Measurements from ENCODE around the gene SLC39A1. TPM values are rescaled to one million over a fixed set of nuclear protein-coding genes. Genes with fewer than 3 reads are reported as not detected.
A peak's percentile ranks its signal among the peaks of the same experiment; 100 is the strongest.

The SLC39A1 gene
- polyA plus RNA-seq, 2 of the 4 experiments (the other 2 are of a cell fraction): 80.6 to 108 TPM

DNA sequence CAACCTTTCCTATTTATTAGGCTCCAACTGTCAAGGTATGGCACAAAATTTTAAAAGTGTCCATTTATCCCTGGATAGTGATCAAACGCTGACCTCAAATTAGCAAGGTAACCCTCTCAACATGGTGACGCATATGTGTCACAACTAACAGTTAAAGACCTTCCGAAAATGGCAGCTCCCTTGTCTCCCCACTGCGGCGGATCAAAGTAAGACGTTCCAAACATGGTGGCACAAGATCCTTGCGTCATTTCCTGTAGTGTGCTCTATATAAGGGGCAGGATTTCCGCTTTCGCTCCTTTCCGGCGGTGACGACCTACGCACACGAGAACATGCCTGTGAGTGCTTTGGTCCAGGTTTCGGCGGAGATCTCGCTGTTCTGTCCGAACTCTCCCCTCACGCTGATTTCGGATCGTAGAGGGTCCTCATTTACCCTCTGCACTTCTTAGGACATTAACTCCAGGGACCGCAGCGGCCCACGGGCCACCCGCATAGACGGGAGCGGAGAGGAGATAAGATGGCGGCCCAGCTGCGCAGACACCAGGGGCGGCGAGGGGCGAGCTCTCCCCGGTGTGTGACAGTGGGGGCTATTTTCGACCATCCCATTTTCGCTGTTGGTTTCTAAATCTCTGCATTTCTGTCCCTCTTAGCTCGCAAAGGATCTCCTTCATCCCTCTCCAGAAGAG is 27.3 kb upstream of the SLC39A1 start, which contains the start of gene RPS27 (continued):
- TF ChIP-seq, protein P1, sequence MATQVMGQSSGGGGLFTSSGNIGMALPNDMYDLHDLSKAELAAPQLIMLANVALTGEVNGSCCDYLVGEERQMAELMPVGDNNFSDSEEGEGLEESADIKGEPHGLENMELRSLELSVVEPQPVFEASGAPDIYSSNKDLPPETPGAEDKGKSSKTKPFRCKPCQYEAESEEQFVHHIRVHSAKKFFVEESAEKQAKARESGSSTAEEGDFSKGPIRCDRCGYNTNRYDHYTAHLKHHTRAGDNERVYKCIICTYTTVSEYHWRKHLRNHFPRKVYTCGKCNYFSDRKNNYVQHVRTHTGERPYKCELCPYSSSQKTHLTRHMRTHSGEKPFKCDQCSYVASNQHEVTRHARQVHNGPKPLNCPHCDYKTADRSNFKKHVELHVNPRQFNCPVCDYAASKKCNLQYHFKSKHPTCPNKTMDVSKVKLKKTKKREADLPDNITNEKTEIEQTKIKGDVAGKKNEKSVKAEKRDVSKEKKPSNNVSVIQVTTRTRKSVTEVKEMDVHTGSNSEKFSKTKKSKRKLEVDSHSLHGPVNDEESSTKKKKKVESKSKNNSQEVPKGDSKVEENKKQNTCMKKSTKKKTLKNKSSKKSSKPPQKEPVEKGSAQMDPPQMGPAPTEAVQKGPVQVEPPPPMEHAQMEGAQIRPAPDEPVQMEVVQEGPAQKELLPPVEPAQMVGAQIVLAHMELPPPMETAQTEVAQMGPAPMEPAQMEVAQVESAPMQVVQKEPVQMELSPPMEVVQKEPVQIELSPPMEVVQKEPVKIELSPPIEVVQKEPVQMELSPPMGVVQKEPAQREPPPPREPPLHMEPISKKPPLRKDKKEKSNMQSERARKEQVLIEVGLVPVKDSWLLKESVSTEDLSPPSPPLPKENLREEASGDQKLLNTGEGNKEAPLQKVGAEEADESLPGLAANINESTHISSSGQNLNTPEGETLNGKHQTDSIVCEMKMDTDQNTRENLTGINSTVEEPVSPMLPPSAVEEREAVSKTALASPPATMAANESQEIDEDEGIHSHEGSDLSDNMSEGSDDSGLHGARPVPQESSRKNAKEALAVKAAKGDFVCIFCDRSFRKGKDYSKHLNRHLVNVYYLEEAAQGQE (IDR thresholded peaks at IDR 0.05): peak; percentile 58
- TF ChIP-seq HOXB5 (CRISPR knock-in tag; IDR thresholded peaks at IDR 0.05) (0 out of 2 replicates have a peak, but pooled peaks have one; percentile 46), HOXA7 (CRISPR knock-in tag; IDR thresholded peaks at IDR 0.05) (0 out of 2 replicates have a peak, but pooled peaks have one; percentile 14), CBX2 (IDR thresholded peaks at IDR 0.05; ENCODE audit: borderline replicate concordance, low read depth) (no peak), FOXS1 (CRISPR knock-in tag; IDR thresholded peaks at IDR 0.05) (no peak), PHF8 (IDR thresholded peaks at IDR 0.05; ENCODE audit: borderline replicate concordance, low read depth) (peak; percentile 99), RAD21 (conservative IDR thresholded peaks at IDR 0.05 in 1 of 2, IDR thresholded peaks at IDR 0.05 in 1 of 2) (no peak), FOSL2 (IDR thresholded peaks at IDR 0.05) (no peak), FOSL2 (CRISPR knock-in tag; IDR thresholded peaks at IDR 0.05) (peak; percentile 69)
- TF ChIP-seq, protein P2, sequence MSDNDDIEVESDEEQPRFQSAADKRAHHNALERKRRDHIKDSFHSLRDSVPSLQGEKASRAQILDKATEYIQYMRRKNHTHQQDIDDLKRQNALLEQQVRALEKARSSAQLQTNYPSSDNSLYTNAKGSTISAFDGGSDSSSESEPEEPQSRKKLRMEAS (IDR thresholded peaks at IDR 0.05): peak; percentile 92

- Histone ChIP-seq H3K4me3 (no peak overlapping the region), H3K4me2 (no peak overlapping the region), H3K27ac (peak overlapping the region in 1 of 2 experiments; percentile 88; a peak in 2 of 6 replicates), H3K9me3 (no peaks in the 10 kb centered on the region), H3K4me1 (peaks cover 19% of the 10 kb centered on the region)
- no peak for TF ChIP-seq RARB (CRISPR knock-in tag; IDR thresholded peaks at IDR 0.05)
- no peak for TF ChIP-seq FOXS1 (CRISPR knock-in tag; IDR thresholded peaks at IDR 0.05)
- no peak for TF ChIP-seq BCL3 (IDR thresholded peaks at IDR 0.05)
- no peak for TF ChIP-seq RAD21 (conservative IDR thresholded peaks at IDR 0.05 in 1 of 2, IDR thresholded peaks at IDR 0.05 in 1 of 2)
- TF ChIP-seq HOXB5 (CRISPR knock-in tag; IDR thresholded peaks at IDR 0.05): no peak
- TF ChIP-seq SREBF2 (IDR thresholded peaks at IDR 0.05): no peak
- TF ChIP-seq ESRRA (IDR thresholded peaks at IDR 0.05; ENCODE audit: borderline replicate concordance, low read length): no peak
- no peak for TF ChIP-seq CHD4 (IDR thresholded peaks at IDR 0.05; ENCODE audit: borderline replicate concordance)
- TF ChIP-seq CEBPB (IDR thresholded peaks at IDR 0.05): no peak
- TF ChIP-seq MAFK (IDR thresholded peaks at IDR 0.05; ENCODE audit: partially characterized antibody): no peak
- ChIA-PET POLR2A (interaction anchor here (1.0 to 1.9 kb wide), 2 partner anchors 20 to 24 kb away, joined by 3 to 13 read pairs; partner anchors contain the start of genes CREB3L4 and SLC39A1), CTCF (interaction anchor here (0.7 to 5.4 kb wide), 29 partner anchors 12 to 477 kb away, joined by 3 to 90 read pairs (median 9); partner anchors contain the start of genes CREB3L4, DENND4B, GATAD2B and JTB)
- no peak for FAIRE-seq
- no peak for DNase-seq (ENCODE audit: low read depth in 1 of 2, low spot score in 1 of 2)
- WGBS (ENCODE audit: missing lambda C conversion rate): 89% methylated on average over 8 of the region's 8 CpGs
- no peak for ATAC-seq
Observed at GRCh38 chr1:153987621-153988020, 24.3 kb upstream of the SLC39A1 start.

Data from A549 (cell line).